ENCODE data around the gene ADCYAP1R1. TPM values are rescaled to one million over a fixed set of nuclear protein-coding genes. Genes with fewer than 3 reads are reported as not detected.
A peak's percentile ranks its signal among the peaks of the same experiment; 100 is the strongest.

Gene ADCYAP1R1
- total RNA-seq, 1 donor from 2014 or later = 12.0 TPM

DNA sequence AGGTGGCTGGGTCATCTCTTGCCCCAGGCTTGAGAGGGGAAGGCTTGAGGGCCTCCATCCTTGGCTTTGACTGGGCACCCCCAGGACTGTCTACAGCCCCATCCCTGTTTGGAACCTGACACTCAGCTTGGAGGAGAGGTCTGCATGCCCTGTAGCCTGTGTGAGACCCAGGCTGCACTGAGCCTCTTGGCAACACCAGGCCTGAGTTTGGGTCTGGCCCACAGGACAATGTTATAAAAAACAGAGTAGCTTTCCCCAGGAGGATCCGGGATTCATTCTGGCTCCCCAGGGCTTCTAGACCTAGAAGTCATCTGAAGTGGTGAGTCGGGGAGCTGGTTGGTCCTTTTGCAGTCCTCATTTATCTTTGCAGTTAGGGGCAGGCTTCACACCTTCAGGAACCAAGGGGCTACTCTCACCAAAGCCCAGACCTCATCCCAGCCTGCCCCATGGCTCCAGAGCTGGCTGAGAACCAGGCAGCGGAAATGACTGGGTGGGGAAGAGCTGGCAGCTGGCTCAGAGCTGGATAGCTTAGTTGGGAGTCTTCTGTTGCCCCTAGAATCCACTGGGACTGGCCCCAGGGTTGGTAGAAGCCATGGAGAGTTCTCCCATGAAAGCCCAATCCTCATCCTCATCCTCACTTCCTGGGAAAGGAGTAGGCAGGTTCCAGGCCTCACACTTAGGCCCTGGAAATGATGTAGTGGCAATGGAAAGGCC is 68.8 kb downstream of the ADCYAP1R1 start:
- Histone ChIP-seq H3K4me3 (no peak overlapping the region), H3K27me3 (no peaks in the 10 kb centered on the region), H3K36me3 (no peaks in the 10 kb centered on the region), H3K4me1 (no peaks in the 10 kb centered on the region), H3K27ac (no peak overlapping the region), H3K9me3 (no peaks in the 10 kb centered on the region)
- peak; percentile 64 to 67 for DNase-seq (ENCODE audit: extremely low spot score in 2 of 2)
- intact Hi-C loops (cut with DNase I) = loop anchor here (5.0 to 10.0 kb wide), 2 partner anchors 139 to 316 kb away; no protein-coding TSS in a partner anchor
- no peak for TF ChIP-seq POLR2A (IDR thresholded peaks at IDR 0.05)
- no peak for TF ChIP-seq CTCF (IDR thresholded peaks at IDR 0.05)

DNA sequence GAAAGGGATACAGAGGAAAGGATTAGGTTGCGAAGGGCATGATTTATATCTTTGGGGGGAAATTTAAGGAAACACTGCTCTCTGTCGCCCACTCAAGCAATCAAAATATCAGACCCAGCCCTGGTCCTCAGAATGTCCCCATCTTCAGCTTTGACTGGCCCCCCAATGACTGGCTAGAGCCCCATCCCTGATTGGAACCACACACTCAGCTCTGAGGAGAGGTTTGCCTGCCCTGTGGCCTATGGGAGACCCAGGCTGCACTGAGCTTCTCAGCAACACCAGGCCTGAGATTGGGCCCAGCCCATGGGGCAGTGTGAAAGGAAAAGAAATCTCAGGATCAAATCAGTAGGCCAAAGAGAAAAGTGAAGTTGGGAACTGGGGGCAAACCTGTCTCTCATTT is 69.5 kb downstream of the ADCYAP1R1 start:
- Histone ChIP-seq H3K27ac (no peak overlapping the region), H3K9me3 (no peaks in the 10 kb centered on the region), H3K4me1 (no peaks in the 10 kb centered on the region), H3K4me3 (no peak overlapping the region), H3K27me3 (no peaks in the 10 kb centered on the region), H3K36me3 (no peaks in the 10 kb centered on the region)
- DNase-seq (ENCODE audit: extremely low spot score in 2 of 2) = peak; percentile 47 to 70
- TF ChIP-seq POLR2AphosphoS5 (IDR thresholded peaks at IDR 0.05; ENCODE audit: insufficient read depth in 1 of 2, low read depth in 1 of 2) = no peak
- TF ChIP-seq POLR2A (IDR thresholded peaks at IDR 0.05) = no peak
- TF ChIP-seq CTCF (IDR thresholded peaks at IDR 0.05) = no peak
- intact Hi-C loops (cut with DNase I) = loop anchor here (5.0 to 10.0 kb wide), 2 partner anchors 139 to 317 kb away; no protein-coding TSS in a partner anchor

- peak; percentile 88 to 93 for DNase-seq (ENCODE audit: extremely low spot score in 2 of 2)
- H3K27ac ChIP-seq = no peak overlapping the region
- TF ChIP-seq CTCF (IDR thresholded peaks at IDR 0.05) = peak; percentile 41 to 85 (median 76)
- TF ChIP-seq POLR2A (IDR thresholded peaks at IDR 0.05) = no peak
- TF ChIP-seq POLR2AphosphoS5 (IDR thresholded peaks at IDR 0.05; ENCODE audit: insufficient read depth in 1 of 2, low read depth in 1 of 2) = no peak
- H3K4me3 ChIP-seq = no peak overlapping the region
- no peaks in the 10 kb centered on the region for H3K4me1 ChIP-seq
- no peaks in the 10 kb centered on the region for H3K36me3 ChIP-seq
- no peaks in the 10 kb centered on the region for H3K27me3 ChIP-seq
- intact Hi-C loops (cut with DNase I) = loop anchor here (5.0 to 10.0 kb wide), 2 partner anchors 140 to 318 kb away; no protein-coding TSS in a partner anchor
- H3K9me3 ChIP-seq = no peaks in the 10 kb centered on the region
Observed at GRCh38 chr7:31122649-31123058, 70.5 kb downstream of the ADCYAP1R1 start.

- no peaks in the 10 kb centered on the region for H3K27me3 ChIP-seq
- H3K36me3 ChIP-seq = no peaks in the 10 kb centered on the region
- H3K9me3 ChIP-seq = no peaks in the 10 kb centered on the region
- intact Hi-C loops (cut with DNase I) = loop anchor here (5.0 to 10.0 kb wide), 2 partner anchors 141 to 319 kb away; no protein-coding TSS in a partner anchor
- H3K4me1 ChIP-seq = no peaks in the 10 kb centered on the region
- TF ChIP-seq POLR2A (IDR thresholded peaks at IDR 0.05) (no peak), POLR2AphosphoS5 (IDR thresholded peaks at IDR 0.05; ENCODE audit: insufficient read depth in 1 of 2, low read depth in 1 of 2) (no peak), CTCF (IDR thresholded peaks at IDR 0.05) (no peak)
- DNase-seq (ENCODE audit: extremely low spot score in 2 of 2) = peak; percentile 64 to 81
- H3K27ac ChIP-seq = no peak overlapping the region
- no peak overlapping the region for H3K4me3 ChIP-seq
Observed at GRCh38 chr7:31123321-31123720, 71.2 kb downstream of the ADCYAP1R1 start.

DNA sequence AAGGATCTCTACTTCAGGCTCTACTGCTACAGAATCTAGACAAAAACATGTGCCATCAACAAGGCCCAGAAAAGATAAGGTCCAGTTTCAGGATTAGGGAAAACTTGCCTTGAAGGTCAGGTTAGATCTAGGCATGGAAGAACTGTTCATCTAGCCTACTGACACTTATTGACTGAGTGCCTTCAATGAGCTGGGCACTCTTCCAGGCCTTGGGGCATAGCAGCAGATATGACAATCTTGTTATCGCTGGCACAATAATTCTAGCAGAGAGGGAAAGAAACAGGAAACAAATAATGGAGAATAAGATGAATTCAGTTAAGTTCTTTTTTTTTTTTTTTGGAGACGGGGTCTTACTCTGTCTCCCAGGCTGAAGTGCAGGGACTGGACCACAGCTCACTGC is 71.6 kb downstream of the ADCYAP1R1 start:
- no peaks in the 10 kb centered on the region for H3K9me3 ChIP-seq
- intact Hi-C loops (cut with DNase I) = loop anchor here (5.0 to 10.0 kb wide), 2 partner anchors 141 to 319 kb away; no protein-coding TSS in a partner anchor

More for the DNA sequence above, 71.6 kb downstream of the ADCYAP1R1 start:
- Histone ChIP-seq H3K27me3 (no peaks in the 10 kb centered on the region), H3K36me3 (no peaks in the 10 kb centered on the region), H3K4me1 (no peaks in the 10 kb centered on the region), H3K27ac (no peak overlapping the region), H3K4me3 (no peak overlapping the region)
- TF ChIP-seq POLR2A (IDR thresholded peaks at IDR 0.05) (no peak), POLR2AphosphoS5 (IDR thresholded peaks at IDR 0.05; ENCODE audit: insufficient read depth in 1 of 2, low read depth in 1 of 2) (no peak), CTCF (IDR thresholded peaks at IDR 0.05) (no peak)
- DNase-seq (ENCODE audit: extremely low spot score in 2 of 2) = no peak
